ENCODE measurements around the gene HOXD9. TPM values are rescaled to one million over a fixed set of nuclear protein-coding genes. Genes with fewer than 3 reads are reported as not detected.

HOXD9 gene
- total RNA-seq, 1 donor from 2014 or later = not detected

GRCh38 chr2:176122052-176122682 is 352 bp upstream of the HOXD9 start:
- DNase-seq (ENCODE audit: low spot score) = no peak
- Mint-ChIP-seq H3K9me3 (no peaks in the 10 kb centered on the region), H3K27ac (no peak overlapping the region), H3K36me3 (ENCODE audit: low read depth) (no peaks in the 10 kb centered on the region), H3K4me1 (ENCODE audit: low read depth) (peaks cover 4% of the 10 kb centered on the region), H3K27me3 (ENCODE audit: low read depth) (peaks cover 76% of the 10 kb centered on the region), H3K4me3 (ENCODE audit: low read depth) (no peak overlapping the region)
- intact Hi-C loops (cut with micrococcal nuclease) = loop anchor here (5.0 to 10.0 kb wide), 2 partner anchors 40 to 1787 kb away; partner anchors contain the start of gene SP9

- Mint-ChIP-seq H3K36me3 (ENCODE audit: low read depth) (no peaks in the 10 kb centered on the region), H3K4me1 (ENCODE audit: low read depth) (peaks cover 4% of the 10 kb centered on the region), H3K27ac (peak overlapping the region; percentile 42), H3K9me3 (no peaks in the 10 kb centered on the region), H3K4me3 (ENCODE audit: low read depth) (no peak overlapping the region), H3K27me3 (ENCODE audit: low read depth) (peaks cover 77% of the 10 kb centered on the region)
- DNase-seq (ENCODE audit: low spot score) = no peak
- intact Hi-C loops (cut with micrococcal nuclease) = loop anchor here (5.0 to 10.0 kb wide), 2 partner anchors 39 to 1789 kb away; partner anchors contain the start of gene SP9
Observed at GRCh38 chr2:176123411-176124109, 1.0 kb downstream of the HOXD9 start.

DNA sequence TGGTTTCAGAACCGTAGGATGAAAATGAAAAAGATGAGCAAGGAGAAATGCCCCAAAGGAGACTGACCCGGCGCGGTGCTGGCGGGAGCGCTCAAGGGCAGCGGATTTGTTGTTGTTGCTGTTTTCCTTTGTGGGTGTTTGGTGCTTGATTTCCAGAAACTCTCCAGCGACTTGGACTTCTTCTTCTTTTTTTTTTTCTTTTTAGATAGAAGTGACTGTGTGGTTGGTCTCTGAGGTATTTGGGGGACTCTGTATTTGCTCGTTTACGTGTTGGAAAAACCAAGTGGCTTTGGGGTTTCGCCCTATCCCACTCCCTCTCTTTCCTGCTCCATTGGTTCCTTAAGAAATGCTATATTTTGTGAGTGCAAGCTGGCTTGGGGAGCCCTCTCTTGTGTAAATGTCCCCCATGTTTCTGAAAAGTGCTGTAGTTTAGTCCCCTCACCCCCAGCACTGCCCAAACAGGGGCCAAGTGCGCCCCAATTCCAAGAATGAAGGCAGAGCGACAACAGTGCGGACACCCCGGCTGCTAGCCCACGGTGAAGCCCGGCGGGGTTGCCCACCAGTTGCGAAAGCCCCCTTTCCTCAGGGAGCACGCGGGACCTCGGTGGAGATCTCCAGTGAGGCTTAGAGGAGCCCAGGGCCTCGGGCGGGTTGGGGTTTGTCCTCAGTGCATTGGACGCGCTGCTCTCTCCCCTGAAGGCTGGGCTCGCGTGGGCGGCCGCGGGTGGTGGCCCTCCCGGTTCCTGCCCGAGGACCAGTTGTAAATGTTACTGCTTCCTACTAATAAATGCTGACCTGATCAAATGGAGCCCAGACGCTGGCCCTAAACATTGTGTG is 1.8 kb downstream of the HOXD9 start:
- no peak overlapping the region for H3K4me3 Mint-ChIP-seq (ENCODE audit: low read depth)
- H3K27ac Mint-ChIP-seq = peak overlapping the region; percentile 42
- intact Hi-C loops (cut with micrococcal nuclease) = loop anchor here (5.0 to 10.0 kb wide), 2 partner anchors 38 to 1790 kb away; partner anchors contain the start of gene SP9
- H3K27me3 Mint-ChIP-seq (ENCODE audit: low read depth) = peaks cover 77% of the 10 kb centered on the region
- H3K4me1 Mint-ChIP-seq (ENCODE audit: low read depth) = no peaks in the 10 kb centered on the region
- no peak for DNase-seq (ENCODE audit: low spot score)
- no peaks in the 10 kb centered on the region for H3K9me3 Mint-ChIP-seq
- no peaks in the 10 kb centered on the region for H3K36me3 Mint-ChIP-seq (ENCODE audit: low read depth)

GRCh38 chr2:176124947-176125771 is 2.6 kb downstream of the HOXD9 start:
- Mint-ChIP-seq H3K9me3 (no peaks in the 10 kb centered on the region), H3K4me1 (ENCODE audit: low read depth) (no peaks in the 10 kb centered on the region), H3K27me3 (ENCODE audit: low read depth) (peaks cover 69% of the 10 kb centered on the region), H3K4me3 (ENCODE audit: low read depth) (no peak overlapping the region), H3K27ac (peak overlapping the region; percentile 1), H3K36me3 (ENCODE audit: low read depth) (no peaks in the 10 kb centered on the region)
- intact Hi-C loops (cut with micrococcal nuclease) = loop anchor here (5.0 to 10.0 kb wide), 4 partner anchors 37 to 1790 kb away; partner anchors contain the start of gene SP9
- DNase-seq (ENCODE audit: low spot score) = no peak

GRCh38 chr2:176125772-176126054 is 3.2 kb downstream of the HOXD9 start:
- DNase-seq (ENCODE audit: low spot score) = no peak
- H3K4me1 Mint-ChIP-seq (ENCODE audit: low read depth) = no peaks in the 10 kb centered on the region
- H3K36me3 Mint-ChIP-seq (ENCODE audit: low read depth) = no peaks in the 10 kb centered on the region
- peaks cover 65% of the 10 kb centered on the region for H3K27me3 Mint-ChIP-seq (ENCODE audit: low read depth)
- intact Hi-C loops (cut with micrococcal nuclease) = loop anchor here (2.0 to 10.0 kb wide), 5 partner anchors 513 to 1791 kb away; partner anchors contain the start of gene SP9
- no peak overlapping the region for H3K4me3 Mint-ChIP-seq (ENCODE audit: low read depth)
- H3K9me3 Mint-ChIP-seq = no peaks in the 10 kb centered on the region
- no peak overlapping the region for H3K27ac Mint-ChIP-seq

GRCh38 chr2:176126929-176127773 is 4.6 kb downstream of the HOXD9 start:
- H3K9me3 Mint-ChIP-seq = no peaks in the 10 kb centered on the region
- peak overlapping the region; percentile 26 for H3K27ac Mint-ChIP-seq
- H3K4me3 Mint-ChIP-seq (ENCODE audit: low read depth) = no peak overlapping the region
- H3K4me1 Mint-ChIP-seq (ENCODE audit: low read depth) = peaks cover 8% of the 10 kb centered on the region
- no peaks in the 10 kb centered on the region for H3K36me3 Mint-ChIP-seq (ENCODE audit: low read depth)
- H3K27me3 Mint-ChIP-seq (ENCODE audit: low read depth) = peaks cover 70% of the 10 kb centered on the region
- intact Hi-C loops (cut with micrococcal nuclease) = loop anchor here (2.0 to 10.0 kb wide), 5 partner anchors 512 to 1792 kb away; partner anchors contain the start of gene SP9
- DNase-seq (ENCODE audit: low spot score) = no peak

DNA sequence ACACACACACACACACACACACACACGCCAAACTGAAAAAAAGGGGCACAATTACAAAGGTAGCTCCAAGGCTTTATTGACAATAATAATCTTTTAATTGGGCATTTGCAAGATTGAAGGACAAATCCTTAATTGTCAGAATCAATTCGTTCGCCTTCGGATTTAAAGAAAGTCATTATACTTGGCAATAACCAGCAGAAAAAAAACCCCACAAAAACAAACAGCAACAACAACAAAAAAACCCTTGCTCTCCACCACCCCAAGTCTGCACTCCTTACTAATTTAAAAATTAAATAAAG is 5.2 kb downstream of the HOXD9 start:
- no peak overlapping the region for H3K27ac Mint-ChIP-seq
- intact Hi-C loops (cut with micrococcal nuclease) = loop anchor here (2.0 to 10.0 kb wide), 6 partner anchors 17 to 1793 kb away; partner anchors contain the start of gene SP9
- H3K4me3 Mint-ChIP-seq (ENCODE audit: low read depth) = no peak overlapping the region
- no peaks in the 10 kb centered on the region for H3K36me3 Mint-ChIP-seq (ENCODE audit: low read depth)
- peaks cover 12% of the 10 kb centered on the region for H3K4me1 Mint-ChIP-seq (ENCODE audit: low read depth)
- peaks cover 72% of the 10 kb centered on the region for H3K27me3 Mint-ChIP-seq (ENCODE audit: low read depth)
- DNase-seq (ENCODE audit: low spot score) = no peak
- H3K9me3 Mint-ChIP-seq = no peaks in the 10 kb centered on the region

- peaks cover 12% of the 10 kb centered on the region for H3K4me1 Mint-ChIP-seq (ENCODE audit: low read depth)
- H3K9me3 Mint-ChIP-seq = no peaks in the 10 kb centered on the region
- DNase-seq (ENCODE audit: low spot score) = no peak
- H3K27me3 Mint-ChIP-seq (ENCODE audit: low read depth) = peaks cover 79% of the 10 kb centered on the region
- peak overlapping the region; percentile 63 for H3K27ac Mint-ChIP-seq
- no peak overlapping the region for H3K4me3 Mint-ChIP-seq (ENCODE audit: low read depth)
- H3K36me3 Mint-ChIP-seq (ENCODE audit: low read depth) = no peaks in the 10 kb centered on the region
- intact Hi-C loops (cut with micrococcal nuclease) = loop anchor here (2.0 to 10.0 kb wide), 4 partner anchors 18 to 1794 kb away; partner anchors contain the start of gene SP9
Observed at GRCh38 chr2:176128172-176128981, 5.9 kb downstream of the HOXD9 start.

DNA sequence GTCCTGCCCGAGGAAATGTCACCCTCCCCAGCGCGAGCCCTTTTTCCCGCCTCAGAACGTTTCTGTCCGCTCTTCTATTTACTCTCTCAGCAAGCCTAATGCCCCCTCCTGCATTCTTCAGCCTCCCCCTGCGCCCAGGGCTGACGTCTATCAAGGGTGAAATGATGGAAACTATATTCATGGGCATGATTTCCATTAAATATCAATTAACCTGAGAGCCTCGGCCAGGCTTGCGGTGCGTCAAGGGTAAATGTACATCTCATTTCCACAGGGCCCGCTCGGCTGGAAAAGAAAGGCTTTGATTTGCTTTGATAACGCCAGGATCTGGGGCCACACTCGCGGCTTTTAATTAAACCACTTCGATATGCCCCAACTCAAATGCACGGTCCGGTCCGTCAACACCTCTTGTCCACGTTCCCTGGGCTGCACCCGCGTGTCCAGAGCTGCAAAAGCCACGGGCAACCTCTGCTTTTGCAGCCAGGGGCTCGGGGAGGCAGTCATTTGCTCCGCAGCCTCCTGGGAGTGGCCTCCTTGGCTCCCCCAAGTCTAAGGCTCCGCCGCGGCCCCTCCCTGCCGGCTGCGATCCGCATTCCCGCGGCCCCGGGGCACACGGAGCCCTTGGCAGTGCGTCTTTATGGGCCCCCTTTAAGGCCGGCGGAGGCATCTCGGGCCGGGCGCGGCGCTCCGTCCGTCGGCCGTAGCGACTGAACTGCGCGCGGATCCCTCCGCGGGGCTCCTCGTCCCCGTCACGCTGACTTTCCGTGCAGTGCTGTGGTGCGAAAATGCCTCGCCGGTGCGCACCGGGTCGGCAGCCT is 6.7 kb downstream of the HOXD9 start, which contains the start of gene HOXD8:
Gene HOXD8, plus strand, starts transcription at position 724 of the 815 bp plus-strand sequence. CDS start 662 bp downstream, outside the sequence.
- Mint-ChIP-seq H3K27ac (peak within 1 kb of the TSS; percentile 63), H3K27me3 (ENCODE audit: low read depth) (peaks cover 79% of the 10 kb centered on the region), H3K9me3 (no peaks in the 10 kb centered on the region), H3K36me3 (ENCODE audit: low read depth) (no peaks in the 10 kb centered on the region), H3K4me1 (ENCODE audit: low read depth) (peaks cover 12% of the 10 kb centered on the region), H3K4me3 (ENCODE audit: low read depth) (no peak within 1 kb of the TSS)
- intact Hi-C loops (cut with micrococcal nuclease) = loop anchor here (2.0 to 10.0 kb wide), 4 partner anchors 18 to 1794 kb away; partner anchors contain the start of gene SP9
- DNase-seq (ENCODE audit: low spot score) = no peak

DNA sequence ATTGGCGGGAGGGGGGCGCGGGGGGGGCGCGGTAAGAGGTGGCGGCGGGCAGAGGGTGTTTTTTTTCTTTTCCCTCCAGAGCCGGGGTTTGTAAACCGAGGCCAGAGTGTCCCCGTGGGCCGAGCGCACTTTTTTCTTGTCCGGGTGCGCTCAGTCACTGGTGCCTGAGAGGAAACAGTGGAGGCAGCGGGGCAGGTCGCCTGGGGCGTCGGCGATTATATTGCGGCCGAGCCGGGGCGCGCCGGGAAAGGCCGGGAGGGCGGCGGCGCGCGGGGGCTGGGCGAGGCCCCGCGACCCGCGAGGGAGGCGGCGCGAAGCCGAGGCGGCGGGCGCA is 7.3 kb downstream of the HOXD9 start:
- intact Hi-C loops (cut with micrococcal nuclease) = loop anchor here (1.0 to 10.0 kb wide), 7 partner anchors 10 to 1795 kb away; partner anchors contain the start of genes HOXD12 and SP9
- Mint-ChIP-seq H3K9me3 (no peaks in the 10 kb centered on the region), H3K4me1 (ENCODE audit: low read depth) (peaks cover 12% of the 10 kb centered on the region), H3K4me3 (ENCODE audit: low read depth) (no peak overlapping the region), H3K27me3 (ENCODE audit: low read depth) (peaks cover 79% of the 10 kb centered on the region), H3K27ac (no peak overlapping the region), H3K36me3 (ENCODE audit: low read depth) (no peaks in the 10 kb centered on the region)
- DNase-seq (ENCODE audit: low spot score) = no peak

All from activated T-helper 2 cell treated with anti-CD3 and anti-CD28 coated beads, Interferon-gamma antibody, Interleukin-2, Interleukin-4, amounts not matched to agents 10 μg/mL and 5 μg/mL and 100 μg/mL, durations not matched to agents 14 hours and 24 hours and 36 hours (primary cell).